Endothelial cell of umbilical vein (primary cell): ENCODE measurements around the gene ROCK2. TPM values are rescaled to one million over a fixed set of nuclear protein-coding genes. Genes with fewer than 3 reads are reported as not detected.

Experiments used
- BruUV-seq: library from RNA; stranded (reverse); fragments of 400-500 nt; replicated peaks from 2 replicates; lab custom pipeline; 2021; lab: Mats Ljungman, UMichigan
- CTCF ChIA-PET: fragments of 300-600, 350-600 bp; sonication (Branson Sonifier 250); formaldehyde crosslinking; loops from one replicate; lab custom pipeline; 2021; ENCODE audit warnings: antibody characterized with exemption, inconsistent platforms; lab: Charles Lee
- POLR2A ChIA-PET: fragments of 300-600, 350-600 bp; sonication (Branson Sonifier 250); formaldehyde crosslinking; loops from one replicate; lab custom pipeline; 2021; ENCODE audit warnings: antibody characterized with exemption, inconsistent platforms; lab: Charles Lee
- DNase-seq: peaks from one replicate; pipeline ENCODE4 v3.0.0-alpha.2; 2011; ENCODE audit warnings: low read depth, low spot score
- FAIRE-seq: peaks from 2 replicates; lab custom pipeline; 2011; peaks lifted over from hg19 to GRCh38; lab: Jason Lieb, UNC
- H2AFZ ChIP-seq: 2 replicates; pipeline ENCODE4 v1.6.0; 2012; ENCODE audit warnings: low read depth, low read length, control low read depth, inconsistent platforms
- H3K27ac ChIP-seq: 2 replicates; pipeline ENCODE4 v1.5.1; 2011; ENCODE audit warnings: low read depth, mild to moderate bottlenecking, control low read depth, low read length, moderate library complexity; ENCODE audit not compliant: insufficient read depth
- H3K27me3 ChIP-seq, 2 experiments: 2 replicates each; pipeline versions ENCODE4 v1.6.0 to v1.6.1; 2011; ENCODE audit warnings: low read length in 2 of 2, mixed read lengths in 1 of 2; ENCODE audit not compliant: control insufficient read depth in 2 of 2, insufficient read depth in 2 of 2
- H3K36me3 ChIP-seq, 2 experiments: 2 replicates in 1 of 2; 3 replicates in 1 of 2; pipeline ENCODE4 v1.5.1; 2011; ENCODE audit warnings: low read length in 2 of 2, mild to moderate bottlenecking in 1 of 2, moderate library complexity in 1 of 2; ENCODE audit not compliant: control insufficient read depth in 2 of 2, insufficient read depth in 2 of 2; ENCODE audit errors: extremely low read depth in 1 of 2
- H3K4me1 ChIP-seq: 3 replicates; pipeline ENCODE4 v1.5.1; 2011; ENCODE audit warnings: mild to moderate bottlenecking, low read length; ENCODE audit not compliant: control insufficient read depth, insufficient read depth; ENCODE audit errors: extremely low read depth
- H3K4me2 ChIP-seq: 2 replicates; pipeline ENCODE4 v1.6.1; 2011; ENCODE audit warnings: low read length, control low read depth, mixed read lengths; ENCODE audit not compliant: insufficient read depth
- H3K4me3 ChIP-seq, 3 experiments: fragments of 200-600 bp in 1 of 3; sonication (generic), shearing (Covaris generic) in 1 of 3; replicated peaks in 1 of 3; 2 replicates each; pipeline ENCODE4 v1.5.1; 2011 to 2016; ENCODE audit warnings: control low read depth in 3 of 3, low read length in 3 of 3, mild to moderate bottlenecking in 2 of 3, inconsistent platforms in 1 of 3, low read depth in 1 of 3, moderate library complexity in 1 of 3; ENCODE audit not compliant: insufficient read depth in 1 of 3
- H3K79me2 ChIP-seq: 2 replicates; pipeline ENCODE4 v1.6.0; 2012; ENCODE audit warnings: low read length, inconsistent platforms; ENCODE audit not compliant: control insufficient read depth, insufficient read depth
- H3K9ac ChIP-seq: replicated peaks from 2 replicates; pipeline ENCODE3; 2011; ENCODE audit warnings: low read length, control low read depth; ENCODE audit not compliant: insufficient read depth; ENCODE audit errors: extremely low read depth
- H3K9me1 ChIP-seq: replicated peaks from 3 replicates; pipeline ENCODE4 v1.6.0; 2011; ENCODE audit warnings: mild to moderate bottlenecking, low read length; ENCODE audit not compliant: control insufficient read depth, insufficient read depth; ENCODE audit errors: extremely low read depth
- H3K9me3 ChIP-seq: replicated peaks from 2 replicates; pipeline ENCODE4 v1.5.1; 2012; ENCODE audit warnings: low read length, inconsistent platforms; ENCODE audit not compliant: control insufficient read depth, insufficient read depth
- H4K20me1 ChIP-seq: replicated peaks from 2 replicates; pipeline ENCODE3; 2011; ENCODE audit warnings: mild to moderate bottlenecking, low read length; ENCODE audit not compliant: control insufficient read depth, insufficient read depth; ENCODE audit errors: extremely low read depth
- CTCF ChIP-seq, 2 donors: IDR thresholded peaks; 1 replicate in 1 of 2; 2 replicates in 1 of 2; pipeline ENCODE4 v1.5.1; 2011; ENCODE audit warnings: low read length in 2 of 2, mild to moderate bottlenecking in 2 of 2, moderate library complexity in 2 of 2, control low read depth in 1 of 2, inconsistent platforms in 1 of 2, low read depth in 1 of 2; ENCODE audit not compliant: insufficient read depth in 1 of 2; ENCODE audit errors: extremely low read depth in 1 of 2
- EZH2 ChIP-seq: IDR thresholded peaks from 2 replicates; pipeline ENCODE4 v1.6.1; 2012; ENCODE audit warnings: borderline replicate concordance, low read depth, mild to moderate bottlenecking, moderate library complexity, low read length, inconsistent platforms; ENCODE audit not compliant: severe bottlenecking
- GATA2 ChIP-seq: IDR thresholded peaks from 2 replicates; pipeline ENCODE4 v1.7.0; 2011; ENCODE audit warnings: low read depth, mild to moderate bottlenecking, moderate library complexity, mixed read lengths, low read length; ENCODE audit not compliant: insufficient read length, insufficient read depth
- JUN ChIP-seq: IDR thresholded peaks from 2 replicates; pipeline ENCODE4 v1.6.1; 2011; ENCODE audit warnings: borderline replicate concordance, low read depth; ENCODE audit not compliant: insufficient read length, insufficient read depth
- MAX ChIP-seq: IDR thresholded peaks from 2 replicates; pipeline ENCODE4 v1.6.1; 2011; ENCODE audit not compliant: insufficient read depth, insufficient read length
- MYC ChIP-seq: IDR thresholded peaks from one replicate; pipeline ENCODE4 v1.6.1; 2011; ENCODE audit warnings: mild to moderate bottlenecking, low read depth, low read length
- POLR2A ChIP-seq: IDR thresholded peaks from 2 replicates; pipeline ENCODE4 v1.6.1; 2012; ENCODE audit warnings: low read depth, mild to moderate bottlenecking, control low read depth, low read length
- POLR2AphosphoS5 ChIP-seq: IDR thresholded peaks from 2 replicates; pipeline ENCODE4 v1.6.1; 2012; ENCODE audit warnings: low read depth, mild to moderate bottlenecking, control low read depth, low read length, moderate library complexity; ENCODE audit not compliant: insufficient read depth
- dilution Hi-C: fragments of 300-500 bp; cut with MboI; formaldehyde crosslinking; loops from one replicate; pipeline ENCODE4 v1.15.0; 2019; ENCODE audit warnings: low sequenced_read_pairs; ENCODE audit not compliant: extremely low pct_ligation_motif_present
- intact Hi-C: fragments of 100-400 bp; cut with micrococcal nuclease; formaldehyde crosslinking; loops from one replicate; pipeline ENCODE4 v1.10.0; 2022
- polyA plus RNA-seq, 4 experiments: library from polyadenylated mRNA; depleted of rRNA in 3 of 4; stranded (reverse) in 3 of 4; unstranded in 1 of 4; fragments of >200 nt; gene quantifications; 2 replicates each; pipeline versions ENCODE4 v1.2.1 to v1.2.3, GENCODE V29; 2011 to 2012; ENCODE audit warnings: missing spikeins in 1 of 4
- total RNA-seq: library from RNA; stranded (reverse); gene quantifications from 2 replicates; pipeline ENCODE4 v1.2.3, GENCODE V29; 2021

Gene ROCK2
- total and polyA plus RNA-seq, 2 donors (not counting 3 experiments of a cell fraction or from before 2014, with no cell fraction given): 5.2 to 56.5 TPM

- Histone ChIP-seq H3K4me2 (no peak overlapping the region), H4K20me1 (peaks cover 4% of the 10 kb centered on the region), H3K79me2 (peaks cover 88% of the 10 kb centered on the region), H2AFZ (no peak overlapping the region), H3K9me1 (peaks cover 6% of the 10 kb centered on the region), H3K9ac (no peak overlapping the region), H3K27ac (no peak overlapping the region), H3K36me3 (no peaks in the 10 kb centered on the region), H3K9me3 (no peaks in the 10 kb centered on the region), H3K4me3 (no peak overlapping the region), H3K27me3 (no peaks in the 10 kb centered on the region), H3K4me1 (no peaks in the 10 kb centered on the region)
- no TSS peak for BruUV-seq
- dilution Hi-C loops (no loop called here), intact Hi-C loops (no loop called here)
- CTCF ChIA-PET: no interaction called here
- TF ChIP-seq POLR2A (no peak), MAX (no peak), JUN (no peak), CTCF (IDR thresholded peaks at IDR 0.05; ENCODE audit: extremely low read depth in 1 of 2, insufficient read depth in 1 of 2, low read depth in 1 of 2, low read length in 2 of 2) (no peak), EZH2 (no peak), POLR2AphosphoS5 (no peak), GATA2 (no peak), MYC (no peak)
- POLR2A ChIA-PET: no interaction called here
- DNase-seq (no peak), FAIRE-seq (no peak)
These were observed 41.0 kb downstream of the ROCK2 start for GRCh38 chr2:11303290-11304013.
